GM08714 (cell line): Measurements from ENCODE around the gene PIGW.
"Not testable (repeated sequence)": the region's sequence is repeated elsewhere in the genome, so short reads cannot be mapped to it uniquely, and the experiment has no call there.

Experiments
- H3K4me3 ChIP-seq: fragments of 200-500 bp; sonication (Bioruptor generic); 2 replicates; pipeline ENCODE4 v1.5.1; 2014; ENCODE audit warnings: mild to moderate bottlenecking, low read length, inconsistent platforms
- ZNF274 ChIP-seq: IDR thresholded peaks from 2 replicates; pipeline ENCODE4 v1.6.1; 2012; ENCODE audit warnings: mild to moderate bottlenecking, low read depth, low read length

Gene PIGW

GRCh38 chr17:36503456-36504155, 31.2 kb upstream of the PIGW start:
- H3K4me3 ChIP-seq: no peak overlapping the region
- no peak for TF ChIP-seq ZNF274

GRCh38 chr17:36504156-36504545, 30.6 kb upstream of the PIGW start:
- no peak overlapping the region for H3K4me3 ChIP-seq
- TF ChIP-seq ZNF274: no peak

- no peak overlapping the region for H3K4me3 ChIP-seq
- no peak for TF ChIP-seq ZNF274
Observed at GRCh38 chr17:36505171-36505570, 29.6 kb upstream of the PIGW start.

- no peak overlapping the region for H3K4me3 ChIP-seq
- no peak for TF ChIP-seq ZNF274
Observed at GRCh38 chr17:36506249-36506826, 28.4 kb upstream of the PIGW start.

- no peak overlapping the region for H3K4me3 ChIP-seq
- TF ChIP-seq ZNF274: no peak
Observed at GRCh38 chr17:36506831-36507230, 28.0 kb upstream of the PIGW start.

GRCh38 chr17:36507266-36507665, 27.5 kb upstream of the PIGW start:
- TF ChIP-seq ZNF274: no peak
- H3K4me3 ChIP-seq: no peak overlapping the region

- not testable (repeated sequence) for H3K4me3 ChIP-seq
Observed at GRCh38 chr17:36508439-36508838, 26.3 kb upstream of the PIGW start.

- H3K4me3 ChIP-seq: no peak overlapping the region
- TF ChIP-seq ZNF274: no peak
Observed at GRCh38 chr17:36509272-36509985, 25.4 kb upstream of the PIGW start.

GRCh38 chr17:36510636-36511035, 24.2 kb upstream of the PIGW start:
- no peak for TF ChIP-seq ZNF274
- H3K4me3 ChIP-seq: no peak overlapping the region

- TF ChIP-seq ZNF274: no peak
- H3K4me3 ChIP-seq: no peak overlapping the region
Observed at GRCh38 chr17:36511216-36511615, 23.6 kb upstream of the PIGW start.

GRCh38 chr17:36512641-36513040, 22.1 kb upstream of the PIGW start:
- no peak for TF ChIP-seq ZNF274
- H3K4me3 ChIP-seq: no peak overlapping the region

GRCh38 chr17:36514856-36515255, 19.9 kb upstream of the PIGW start:
- no peak overlapping the region for H3K4me3 ChIP-seq
- no peak for TF ChIP-seq ZNF274

- TF ChIP-seq ZNF274: no peak
- no peak overlapping the region for H3K4me3 ChIP-seq
Observed at GRCh38 chr17:36515837-36516236, 18.9 kb upstream of the PIGW start.

GRCh38 chr17:36523113-36523512, 11.7 kb upstream of the PIGW start:
- H3K4me3 ChIP-seq: no peak overlapping the region
- TF ChIP-seq ZNF274: no peak

- no peak overlapping the region for H3K4me3 ChIP-seq
- no peak for TF ChIP-seq ZNF274
Observed at GRCh38 chr17:36524428-36524876, 10.3 kb upstream of the PIGW start.
